Hindlimb muscle (tissue), 1 donor: Measurements from ENCODE around the gene SLC36A2. TPM values are rescaled to one million over a fixed set of nuclear protein-coding genes. Genes with fewer than 3 reads are reported as not detected.
"Not testable (repeated sequence)": the region's sequence is repeated elsewhere in the genome, so short reads cannot be mapped to it uniquely, and the experiment has no call there.

Experiments
- DNase-seq: peaks from one replicate; pipeline ENCODE4 v3.0.0-alpha.2; 2013
- polyA plus RNA-seq: library from polyadenylated mRNA; unstranded; fragments of 120-200 nt; gene quantifications from one replicate; pipeline ENCODE4 v1.2.1, GENCODE V29; 2013; ENCODE audit not compliant: insufficient read length

Gene SLC36A2
- 0.49 TPM for polyA plus RNA-seq

DNA sequence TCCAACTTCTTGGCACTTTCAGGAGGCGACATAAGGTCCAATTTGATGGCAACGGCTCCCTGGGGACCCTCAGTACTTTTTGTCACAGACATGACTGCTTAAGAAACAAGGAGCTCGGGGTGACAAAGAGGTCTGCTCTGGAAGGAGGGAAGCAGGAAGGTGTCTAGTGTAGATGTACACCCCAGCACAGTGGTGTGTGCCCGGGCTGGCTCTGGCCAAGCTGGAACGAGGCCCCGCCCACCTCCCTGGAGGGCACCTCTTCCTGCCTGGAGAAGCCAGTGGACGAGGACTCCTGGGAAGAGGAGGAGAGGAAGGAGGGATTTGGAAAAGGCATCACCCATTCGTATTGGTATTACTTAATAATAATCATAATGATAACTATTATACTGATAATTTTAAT, at the start of gene SLC36A2:
TSS of gene SLC36A2 (minus strand) at position 191 of the 400 bp plus-strand sequence. CDS start at position 92, 99 bp downstream.
- no peak for DNase-seq

DNA sequence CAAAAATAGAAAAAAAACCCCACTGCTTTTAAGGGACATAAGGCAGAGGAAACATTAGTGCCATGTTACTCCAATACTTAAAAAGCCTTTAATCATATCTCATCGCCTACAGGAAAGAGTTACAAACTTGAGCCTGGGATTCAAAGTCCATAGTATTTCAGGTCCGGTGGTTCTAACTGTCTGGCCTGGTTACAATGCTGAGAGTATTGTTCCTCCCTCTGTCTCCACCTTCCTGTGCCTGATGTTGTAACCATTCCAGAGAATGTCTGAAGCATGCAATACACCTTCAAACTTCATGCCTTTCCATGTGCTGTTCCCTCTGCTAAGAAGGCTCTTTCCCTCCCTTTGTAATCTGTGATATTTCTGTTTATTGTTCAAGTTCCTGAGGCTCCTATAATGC, 41.6 kb upstream of the SLC36A2 start:
- DNase-seq = no peak

DNA sequence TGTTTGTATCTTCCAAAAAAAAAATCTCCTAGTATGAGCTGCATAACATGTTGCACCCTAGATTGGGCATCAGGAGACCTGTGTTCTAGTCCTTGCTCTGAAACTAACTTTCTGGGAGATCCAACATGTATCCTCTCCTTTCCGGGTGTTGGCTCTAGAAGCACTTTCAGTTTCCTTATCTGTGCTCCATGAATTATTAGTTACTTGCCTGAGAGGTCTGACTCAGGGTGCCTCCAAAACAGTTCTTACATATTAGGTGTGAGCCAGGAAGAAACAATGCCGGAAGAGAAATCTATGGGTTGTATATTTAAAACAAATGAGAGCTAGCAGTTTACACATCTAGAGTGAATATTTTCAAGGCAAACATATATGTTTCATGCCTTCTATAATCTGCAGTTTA, 36.7 kb upstream of the SLC36A2 start:
- no peak for DNase-seq

DNA sequence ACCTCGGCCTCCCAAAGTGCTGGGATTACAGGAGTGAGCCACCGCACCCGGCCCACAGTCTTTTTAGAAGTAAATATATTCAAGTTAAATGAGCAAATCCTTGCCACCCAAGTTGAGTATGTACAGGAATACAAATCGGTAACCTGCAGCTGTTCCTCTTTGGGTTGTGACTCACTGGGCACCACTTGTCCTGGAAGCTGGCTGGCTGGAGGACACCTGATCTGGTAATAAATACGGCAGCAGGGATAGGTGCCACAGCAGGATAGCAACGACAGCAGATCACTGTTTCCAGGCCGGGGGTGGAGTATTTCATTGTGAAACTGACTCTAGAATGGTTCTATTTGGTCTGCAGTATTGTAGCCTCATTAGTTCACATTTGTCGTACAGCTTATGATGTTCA, 35.7 kb upstream of the SLC36A2 start:
- DNase-seq = no peak

DNA sequence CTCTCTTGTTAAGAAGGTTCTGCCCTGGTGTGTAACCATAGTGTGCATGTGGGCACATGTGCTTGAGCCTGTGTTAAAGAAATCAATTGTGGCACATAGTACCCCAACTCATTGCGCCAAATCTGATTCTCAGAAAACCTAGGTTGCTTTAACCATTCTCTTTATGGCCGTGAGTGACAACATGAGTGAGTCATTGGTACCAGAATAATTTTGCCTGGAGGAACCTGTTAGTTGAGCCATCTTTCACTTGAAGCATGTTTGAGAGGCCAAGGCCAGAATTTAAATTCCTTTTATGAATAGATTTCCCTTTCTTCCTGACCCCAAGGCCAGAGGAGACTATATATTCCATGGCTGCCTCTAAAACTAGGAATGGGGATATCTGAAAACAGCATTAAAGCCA, 35.2 kb upstream of the SLC36A2 start:
- DNase-seq = no peak

DNA sequence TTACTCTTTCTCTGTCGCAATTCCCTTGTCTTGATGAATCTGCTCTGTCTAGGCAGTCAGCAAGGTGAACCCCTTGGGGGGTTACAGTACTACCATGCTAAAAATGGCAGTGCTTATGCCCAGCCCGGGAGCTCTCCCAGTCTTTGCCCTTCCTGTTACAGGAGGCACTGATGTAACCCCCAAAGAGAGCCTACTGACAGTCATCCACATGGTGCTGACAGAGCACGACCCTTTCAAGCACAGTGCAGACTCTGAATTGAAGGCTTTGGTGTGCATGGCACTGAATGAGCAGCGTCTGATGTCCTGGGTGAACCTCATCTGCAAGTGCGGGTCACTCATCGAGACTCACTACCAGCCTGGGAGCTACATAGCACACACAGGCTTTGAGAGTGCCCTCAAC, 34.5 kb upstream of the SLC36A2 start:
- DNase-seq = no peak

DNA sequence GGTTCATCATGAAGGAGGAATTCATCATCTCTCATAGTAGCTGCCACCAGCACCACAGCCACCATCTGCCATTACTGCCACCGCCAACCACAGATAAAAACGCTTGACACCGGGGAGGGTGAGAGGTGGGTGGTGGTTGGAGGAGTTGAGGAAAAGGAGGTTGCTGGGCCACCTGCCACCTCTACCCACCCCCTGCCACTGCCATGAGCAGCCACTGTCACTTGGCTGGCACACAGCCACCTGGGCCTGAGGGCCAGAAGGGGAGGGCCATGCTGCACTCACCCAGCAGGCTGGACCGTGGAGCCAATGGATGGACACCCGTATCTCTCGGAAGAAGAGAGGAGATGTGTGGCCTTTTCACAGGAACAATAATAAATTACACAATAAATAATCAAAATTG, 31.3 kb upstream of the SLC36A2 start:
- no peak for DNase-seq

DNA sequence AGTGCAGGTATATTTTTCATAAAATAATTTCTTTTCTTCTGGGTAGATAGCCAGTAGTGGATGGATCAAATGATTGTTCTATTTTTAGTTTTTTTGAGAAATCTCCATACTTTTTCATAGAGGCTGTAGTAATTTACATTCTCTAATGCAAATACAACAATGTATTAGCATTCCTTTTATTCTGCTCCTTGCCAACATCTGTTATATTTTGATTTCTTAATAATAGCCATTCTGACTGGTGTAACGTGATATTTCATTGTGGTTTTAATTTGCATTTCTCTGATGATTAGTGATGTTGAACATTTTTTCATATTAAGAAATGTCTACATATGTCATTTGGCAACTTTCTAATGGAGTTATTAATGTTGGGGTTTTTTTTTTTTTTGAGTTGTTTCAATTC, 27.2 kb upstream of the SLC36A2 start:
- no peak for DNase-seq

DNA sequence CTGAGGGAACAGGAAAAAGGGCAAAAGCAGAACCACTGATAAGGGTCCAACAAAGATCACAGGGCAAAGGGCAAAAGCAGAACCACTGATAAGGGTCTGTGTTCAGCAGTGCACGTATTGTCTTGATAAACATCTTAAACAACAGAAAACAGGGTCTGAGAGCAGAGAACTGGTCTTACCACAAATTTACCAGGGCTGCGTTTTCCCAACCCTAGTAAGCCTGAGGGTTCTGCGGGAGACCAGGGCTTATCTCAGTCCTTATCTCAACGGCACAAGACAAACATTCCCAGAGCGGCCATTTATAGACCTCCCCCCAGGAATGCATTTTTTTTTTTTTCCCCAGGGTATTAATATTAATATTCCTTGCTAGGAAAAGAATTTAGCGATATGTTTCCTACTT, 19.7 kb upstream of the SLC36A2 start:
- not testable (repeated sequence) for DNase-seq

DNA sequence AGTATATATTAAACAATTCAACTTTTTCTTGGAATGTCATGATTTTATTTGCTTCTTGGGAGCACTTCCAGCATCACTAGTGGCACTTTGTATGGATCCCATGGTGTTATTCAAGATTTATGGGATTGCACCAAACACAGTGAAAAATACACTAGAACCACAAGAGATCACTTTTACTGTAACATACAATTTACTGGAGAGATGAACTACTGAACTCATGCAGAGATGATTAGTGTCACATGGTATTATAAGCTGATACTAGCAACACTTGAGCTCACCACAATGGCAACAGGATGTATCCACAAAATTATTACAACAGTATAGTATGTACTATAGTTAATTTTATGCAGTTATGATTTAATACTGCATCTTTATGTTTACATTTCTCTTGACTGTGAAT, 16.3 kb upstream of the SLC36A2 start:
- no peak for DNase-seq

DNA sequence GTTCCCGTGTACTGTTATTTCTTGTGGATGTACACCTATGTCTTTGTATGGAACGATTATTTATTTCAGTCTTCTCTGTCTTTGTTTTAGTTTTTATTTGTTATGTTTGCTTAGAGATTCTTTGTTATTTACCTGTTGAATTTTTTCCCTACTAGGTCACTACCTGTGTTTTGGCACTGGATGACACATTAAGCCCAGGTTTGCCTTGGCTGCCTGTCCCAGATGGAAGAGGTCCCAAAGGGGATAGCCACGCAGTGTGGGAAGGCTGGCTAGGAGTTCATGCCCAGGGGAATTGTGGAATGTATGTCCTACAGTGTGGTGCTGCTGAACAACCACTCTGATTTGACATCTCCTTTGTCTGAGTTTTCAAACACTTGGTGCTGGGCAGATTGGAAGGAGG, 15.6 kb upstream of the SLC36A2 start:
- DNase-seq = no peak

DNA sequence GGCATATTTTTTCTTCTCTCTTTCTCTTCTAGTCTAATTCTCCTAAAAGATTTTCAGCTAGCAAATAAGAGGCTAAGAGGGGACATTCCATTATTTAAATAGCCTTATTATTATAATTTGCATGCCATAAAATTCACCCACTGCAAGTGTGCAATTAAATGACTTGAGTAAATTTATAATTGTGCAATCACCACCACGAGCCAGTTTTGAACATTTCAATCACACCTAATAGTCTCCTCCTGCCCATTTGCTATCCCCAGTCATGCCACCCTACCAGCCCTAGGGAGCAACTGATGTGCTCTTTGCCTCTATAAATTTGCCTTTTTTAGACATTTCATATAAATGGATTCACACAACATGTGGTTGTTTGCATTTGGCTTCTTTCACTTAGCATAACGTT, 12.0 kb upstream of the SLC36A2 start:
- DNase-seq = no peak

DNA sequence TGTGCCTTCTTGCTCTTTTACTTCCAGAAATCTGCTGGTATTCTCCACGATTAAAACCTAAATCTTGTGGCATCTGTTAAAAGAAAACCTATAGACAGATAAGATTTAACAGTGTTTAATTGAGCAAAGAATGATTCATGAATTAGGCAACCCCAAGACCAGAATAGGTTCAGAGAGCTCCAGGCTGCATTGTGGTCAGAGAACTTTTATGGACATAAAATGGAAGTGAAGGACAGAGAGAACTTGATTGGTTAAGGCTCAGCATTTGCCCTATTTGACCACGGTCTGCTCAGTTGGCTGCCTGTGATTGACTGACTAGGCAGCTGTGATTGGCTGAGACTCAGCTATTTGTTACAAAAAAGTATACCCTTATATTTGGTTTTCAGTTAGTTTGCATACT, 10.4 kb upstream of the SLC36A2 start:
- DNase-seq = no peak

DNA sequence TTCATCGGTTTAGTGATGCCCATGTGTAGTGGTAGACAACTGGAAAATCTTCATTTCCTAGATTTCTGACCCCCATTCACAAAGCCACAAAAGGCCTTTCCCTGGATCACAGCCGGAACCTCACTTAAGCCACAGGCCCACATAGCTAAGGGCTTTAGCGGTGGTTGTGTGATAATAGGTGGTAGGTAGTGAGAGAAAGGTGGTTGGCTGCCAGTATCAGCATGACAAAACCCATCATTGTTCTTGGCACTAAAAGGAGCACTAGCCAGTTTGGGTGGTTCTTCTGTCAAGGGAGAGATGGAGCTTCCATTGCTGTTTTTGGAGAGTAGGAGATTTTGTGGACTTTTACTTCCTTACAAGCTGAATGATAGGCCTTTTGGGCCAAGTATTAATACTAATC, 9.7 kb upstream of the SLC36A2 start:
- no peak for DNase-seq

DNA sequence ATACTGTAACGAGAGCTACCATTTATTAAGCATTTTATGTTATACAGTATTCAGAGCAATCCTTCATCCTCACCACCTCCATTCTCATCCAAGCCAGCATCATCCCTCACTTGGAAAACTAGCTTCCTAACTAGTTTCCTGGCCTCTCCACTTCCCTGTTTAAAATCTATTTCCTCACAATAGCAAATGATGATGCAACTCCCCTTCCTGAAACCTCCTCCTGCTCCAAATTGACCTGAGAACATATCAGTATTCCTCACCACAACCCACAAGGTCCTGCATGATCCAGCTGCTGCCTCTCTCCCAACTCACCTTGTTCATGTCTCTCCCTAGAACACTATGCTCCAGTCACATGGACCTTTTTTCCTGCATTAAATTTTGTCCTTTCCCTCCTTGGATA, 4.3 kb upstream of the SLC36A2 start:
- DNase-seq = no peak

DNA sequence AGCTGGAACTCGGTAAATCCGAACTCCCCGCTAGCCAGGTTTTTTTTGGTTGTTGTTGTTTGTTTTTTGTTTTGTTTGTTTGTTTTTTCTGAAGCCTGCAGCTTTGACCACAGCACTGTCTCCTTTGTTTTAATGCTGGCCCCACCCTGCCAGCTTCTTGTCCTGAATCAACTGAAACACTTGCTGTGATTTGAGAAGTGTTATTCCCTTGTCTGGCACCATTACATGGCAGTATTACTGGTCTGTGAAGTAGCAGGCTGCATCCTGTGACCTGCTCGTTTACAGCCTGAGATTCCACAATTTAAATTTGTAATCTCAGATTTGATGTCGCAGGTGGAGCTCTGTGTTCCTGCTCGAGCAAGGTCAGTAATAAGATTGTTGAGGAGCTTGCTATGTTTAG, 1.4 kb upstream of the SLC36A2 start:
- no peak for DNase-seq

DNA sequence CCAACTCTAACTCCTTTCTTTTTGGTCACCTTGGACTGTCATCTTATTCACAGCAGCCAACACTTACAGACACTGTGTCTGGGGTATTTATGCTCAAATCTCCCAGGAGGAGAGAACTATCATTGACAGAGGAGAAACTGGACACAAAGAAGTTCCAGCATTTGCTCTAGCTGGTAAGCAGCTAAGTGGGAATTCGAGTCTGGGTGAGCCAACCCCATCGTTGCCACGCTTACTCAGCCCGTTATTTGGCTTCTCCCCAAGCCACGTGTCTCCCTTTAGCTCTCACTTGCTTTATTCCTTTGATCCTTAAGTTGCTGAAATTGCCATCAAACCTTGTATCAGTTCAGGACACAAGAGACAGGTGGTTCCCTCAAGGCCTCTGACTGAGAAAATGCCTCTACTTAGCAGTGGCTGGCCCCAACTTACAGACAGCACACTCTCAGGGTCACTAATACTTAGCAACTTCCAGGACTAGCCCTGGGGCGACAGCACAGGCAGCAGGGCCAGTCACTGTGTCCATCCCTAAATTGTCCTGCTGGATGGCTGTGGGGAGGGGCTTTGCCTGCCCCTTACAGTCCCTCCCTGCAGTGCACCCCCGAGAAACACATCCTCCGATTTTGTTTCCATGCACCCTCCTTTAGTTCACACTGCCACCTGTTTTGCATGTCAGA, 1.4 kb downstream of the SLC36A2 start:
- DNase-seq = no peak

DNA sequence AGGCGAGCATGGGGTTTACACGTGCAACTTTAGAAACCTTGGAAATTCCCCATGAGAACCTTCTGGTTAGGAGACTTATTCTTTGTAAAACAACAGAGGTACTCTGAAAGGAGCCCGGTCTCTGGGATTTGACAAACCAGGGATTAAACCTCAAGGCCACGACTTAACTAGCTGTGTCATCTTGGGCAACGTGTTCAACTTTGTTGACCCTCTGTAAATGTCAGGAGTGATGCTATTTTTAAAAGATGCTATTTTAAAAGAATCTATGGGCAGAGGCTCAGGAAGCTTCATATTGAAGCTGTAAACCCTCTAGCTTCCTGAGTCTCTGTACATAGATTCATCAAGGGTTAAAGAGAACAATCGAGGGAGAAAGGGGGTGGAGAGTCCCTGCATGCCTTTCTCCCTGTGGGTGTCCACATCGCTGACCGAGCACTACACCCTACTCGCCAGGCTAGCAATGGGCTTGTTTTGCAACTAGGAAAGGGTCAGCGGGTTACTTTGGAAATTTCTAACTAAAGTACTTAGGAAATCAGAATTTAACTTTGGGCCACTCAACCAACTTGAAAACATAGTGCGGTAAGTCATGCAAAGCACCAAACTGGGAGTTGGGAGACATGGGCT, 2.1 kb downstream of the SLC36A2 start:
- DNase-seq = no peak

DNA sequence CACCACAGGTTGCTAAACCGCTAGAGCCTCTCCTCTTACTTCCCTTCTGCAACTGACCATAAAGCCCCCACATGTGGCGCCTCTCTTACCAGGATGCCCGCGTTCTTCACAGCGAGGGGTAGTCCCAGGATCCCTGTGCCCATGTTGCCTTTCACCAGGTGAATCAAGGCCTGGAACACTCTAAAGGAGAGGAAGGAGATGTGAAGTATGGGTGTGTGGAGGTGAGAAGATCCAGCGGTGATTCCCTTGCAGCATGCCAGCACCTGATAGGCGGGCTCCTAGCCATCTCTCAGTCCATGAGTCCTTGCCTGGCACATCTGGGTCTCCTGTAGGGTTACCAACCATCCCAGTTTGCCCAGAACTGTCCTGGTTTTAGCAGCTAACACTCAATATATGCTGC, 3.3 kb downstream of the SLC36A2 start:
- no peak for DNase-seq

DNA sequence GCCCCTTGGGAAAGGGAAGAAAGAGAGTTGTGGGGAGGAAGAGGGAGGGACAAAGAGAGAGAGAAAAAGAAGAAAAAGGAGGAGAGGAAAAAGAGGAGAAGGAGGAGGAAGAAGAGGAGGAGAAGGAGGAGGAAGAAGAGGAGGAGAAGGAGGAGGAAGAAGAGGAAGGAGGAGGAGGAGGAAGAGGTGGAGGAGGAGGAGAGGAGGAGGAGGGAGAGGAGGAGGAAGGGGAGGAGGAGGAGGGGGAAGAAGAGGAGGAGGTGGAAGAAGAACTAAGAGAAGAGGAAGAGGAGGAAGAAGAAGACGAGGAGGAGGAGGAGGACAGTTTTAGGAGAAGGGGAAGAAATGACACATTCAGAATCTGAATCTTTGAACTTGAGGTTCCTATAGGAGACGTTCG, 7.4 kb downstream of the SLC36A2 start:
- no peak for DNase-seq

DNA sequence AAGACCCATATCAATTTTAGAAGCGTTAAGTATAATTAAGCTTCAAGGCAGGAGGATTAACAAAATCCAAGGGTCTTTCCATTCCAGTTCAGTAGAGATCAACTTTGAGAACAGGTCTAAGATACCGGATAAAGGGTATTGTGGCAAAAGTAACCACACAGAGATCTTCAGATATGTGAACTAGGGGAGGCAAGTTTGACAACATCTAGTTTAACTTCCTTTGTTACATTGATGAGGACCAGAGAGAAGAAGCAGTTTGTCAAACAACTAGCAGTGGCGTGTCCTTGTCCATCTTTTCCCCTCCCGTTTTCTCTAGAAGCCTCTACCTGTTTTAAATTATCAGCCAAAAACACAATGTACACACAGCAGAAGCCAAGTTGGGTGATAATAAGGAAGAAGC, 8.6 kb downstream of the SLC36A2 start:
- no peak for DNase-seq

DNA sequence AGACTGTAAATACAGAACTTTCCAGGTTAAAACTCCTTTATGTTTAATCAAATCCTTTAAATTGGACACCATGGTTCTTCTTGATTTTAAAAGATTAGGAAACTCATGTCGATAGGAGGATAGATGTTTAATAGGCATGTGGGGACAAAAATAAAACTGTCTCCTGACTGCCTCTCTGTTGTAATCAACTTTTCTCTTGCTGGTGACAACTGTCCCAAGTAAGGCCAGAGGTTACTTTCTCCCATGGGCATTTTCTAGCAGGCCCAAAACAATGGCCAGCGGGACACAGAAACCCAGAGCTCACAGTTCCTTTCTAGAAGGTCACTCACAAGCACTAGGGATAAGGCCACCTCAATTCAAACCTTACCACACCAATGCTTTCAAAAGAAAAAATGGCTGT, 14.5 kb downstream of the SLC36A2 start:
- no peak for DNase-seq

DNA sequence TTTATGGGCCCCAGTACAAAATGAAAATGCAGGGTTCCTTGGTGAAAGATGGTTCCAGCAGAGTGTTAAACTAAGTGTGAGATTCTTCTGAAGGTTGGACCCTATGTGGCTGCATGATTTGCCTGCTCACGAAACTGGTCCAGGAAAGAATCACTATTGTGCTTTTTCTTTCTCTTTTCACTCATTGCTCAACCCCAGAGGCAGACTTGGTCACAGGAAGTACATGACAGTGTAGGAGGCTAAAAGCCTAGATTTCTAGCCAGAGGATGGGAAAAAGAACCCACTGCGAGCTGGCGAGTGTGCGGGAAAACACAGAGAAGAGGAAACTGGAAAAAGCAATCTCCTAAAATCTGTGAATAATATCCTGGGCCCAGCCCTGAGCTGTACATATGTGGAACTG, 18.6 kb downstream of the SLC36A2 start:
- DNase-seq = no peak

DNA sequence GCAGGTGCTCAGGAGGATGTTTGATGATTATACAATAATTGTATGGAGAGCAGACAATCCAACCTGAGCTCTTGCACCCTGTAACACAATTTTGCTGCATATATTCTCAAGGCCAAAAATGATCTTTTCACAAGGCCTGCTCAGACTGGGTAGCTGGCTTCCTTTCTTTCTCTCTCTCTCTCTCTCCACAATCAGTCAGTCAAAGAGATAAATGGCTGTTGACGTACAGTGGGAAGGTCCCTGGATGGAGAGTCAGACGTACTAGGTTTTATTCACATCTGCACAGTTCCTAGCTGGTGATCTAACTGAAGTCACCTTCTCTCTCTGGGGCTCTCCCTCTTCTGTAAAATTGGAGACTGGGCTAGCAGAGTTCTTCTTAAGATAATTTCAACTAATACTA, 19.8 kb downstream of the SLC36A2 start:
- no peak for DNase-seq

DNA sequence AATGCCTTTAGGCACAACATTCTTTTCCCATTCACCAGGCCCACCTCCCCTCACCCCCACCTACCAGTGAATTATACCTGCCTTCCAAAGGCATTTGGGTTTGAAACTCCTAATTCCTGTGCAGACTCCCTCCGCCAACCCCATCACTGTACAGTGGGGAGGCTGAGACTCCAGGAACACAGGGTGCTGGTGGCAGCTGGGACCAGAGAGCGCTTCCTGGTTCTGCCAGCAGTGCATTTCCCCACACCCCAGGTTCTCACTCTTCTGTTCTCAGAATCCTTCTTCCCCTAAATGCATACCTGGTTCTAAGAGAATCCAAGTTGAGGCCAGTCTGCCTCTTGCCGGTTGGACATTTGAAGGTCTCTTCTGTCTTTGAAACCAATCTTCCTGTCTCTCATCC, 21.1 kb downstream of the SLC36A2 start:
- DNase-seq = no peak
